ENCODE results near the gene TNFRSF18.

Gene TNFRSF18

GRCh38 chr1:1231400-1232207 is 25.2 kb upstream of the TNFRSF18 start, which contains the start of gene SDF4:
Gene SDF4 (minus strand): TSS chr1:1232001. CDS start chr1:1228772, 3,229 bp downstream.
- Histone ChIP-seq H3K27me3 (ENCODE audit: insufficient read depth, low read depth, severe bottlenecking) (no peaks in the 10 kb centered on the region), H3K9me3 (ENCODE audit: severe bottlenecking) (no peaks in the 10 kb centered on the region), H3K4me3 (ENCODE audit: low read depth, low read length) (peak within 1 kb of the TSS; percentile 95), H3K36me3 (peaks cover 40% of the 10 kb centered on the region), H3K27ac (peak within 1 kb of the TSS; percentile 96)
- TF ChIP-seq CTCF (IDR thresholded peaks at IDR 0.05; ENCODE audit: low read depth, low read length): no peak
- peak; percentile 96 for DNase-seq

- peak overlapping the region; percentile 96 for H3K27ac ChIP-seq
These were observed 24.4 kb upstream of the TNFRSF18 start for GRCh38 chr1:1230656-1231399.

GRCh38 chr1:1229770-1230169 is 23.4 kb upstream of the TNFRSF18 start:
- peaks cover 46% of the 10 kb centered on the region for H3K36me3 ChIP-seq
- no peaks in the 10 kb centered on the region for H3K9me3 ChIP-seq (ENCODE audit: severe bottlenecking)
- no peak for TF ChIP-seq CTCF (IDR thresholded peaks at IDR 0.05; ENCODE audit: low read depth, low read length)
- no peak overlapping the region for H3K4me3 ChIP-seq (ENCODE audit: low read depth, low read length)
- no peak for DNase-seq
- H3K27ac ChIP-seq: no peak overlapping the region
- no peaks in the 10 kb centered on the region for H3K27me3 ChIP-seq (ENCODE audit: insufficient read depth, low read depth, severe bottlenecking)

More at GRCh38 chr1:1230656-1231399, 24.4 kb upstream of the TNFRSF18 start:
- DNase-seq: no peak
- Histone ChIP-seq H3K4me3 (ENCODE audit: low read depth, low read length) (peak overlapping the region; percentile 95), H3K9me3 (ENCODE audit: severe bottlenecking) (no peaks in the 10 kb centered on the region), H3K36me3 (peaks cover 46% of the 10 kb centered on the region), H3K27me3 (ENCODE audit: insufficient read depth, low read depth, severe bottlenecking) (no peaks in the 10 kb centered on the region)
- TF ChIP-seq CTCF (IDR thresholded peaks at IDR 0.05; ENCODE audit: low read depth, low read length): no peak

- Histone ChIP-seq H3K4me3 (ENCODE audit: low read depth, low read length) (no peak overlapping the region), H3K9me3 (ENCODE audit: severe bottlenecking) (no peaks in the 10 kb centered on the region), H3K27ac (no peak overlapping the region), H3K27me3 (ENCODE audit: insufficient read depth, low read depth, severe bottlenecking) (no peaks in the 10 kb centered on the region), H3K36me3 (peaks cover 38% of the 10 kb centered on the region)
- TF ChIP-seq CTCF (IDR thresholded peaks at IDR 0.05; ENCODE audit: low read depth, low read length): no peak
- DNase-seq: no peak
These were observed 22.4 kb upstream of the TNFRSF18 start for GRCh38 chr1:1228596-1229321.

- DNase-seq: no peak
- H3K9me3 ChIP-seq (ENCODE audit: severe bottlenecking): no peaks in the 10 kb centered on the region
- H3K27ac ChIP-seq: no peak overlapping the region
- H3K27me3 ChIP-seq (ENCODE audit: insufficient read depth, low read depth, severe bottlenecking): no peaks in the 10 kb centered on the region
- peaks cover 33% of the 10 kb centered on the region for H3K36me3 ChIP-seq
- no peak overlapping the region for H3K4me3 ChIP-seq (ENCODE audit: low read depth, low read length)
- no peak for TF ChIP-seq CTCF (IDR thresholded peaks at IDR 0.05; ENCODE audit: low read depth, low read length)
These were observed 21.8 kb upstream of the TNFRSF18 start for GRCh38 chr1:1228187-1228586.
